DMS53 treated with DMSO at 0.1 percent for 48 hours (cell line): ENCODE measurements around the gene TBRG4.
A peak's percentile ranks its signal among the peaks of the same experiment; 100 is the strongest.

Experiments
- DNase-seq: peaks from one replicate; lab custom pipeline; 2025; ENCODE audit not compliant: unreplicated experiment; lab: John Stamatoyannopoulos, UW

Gene TBRG4

DNA sequence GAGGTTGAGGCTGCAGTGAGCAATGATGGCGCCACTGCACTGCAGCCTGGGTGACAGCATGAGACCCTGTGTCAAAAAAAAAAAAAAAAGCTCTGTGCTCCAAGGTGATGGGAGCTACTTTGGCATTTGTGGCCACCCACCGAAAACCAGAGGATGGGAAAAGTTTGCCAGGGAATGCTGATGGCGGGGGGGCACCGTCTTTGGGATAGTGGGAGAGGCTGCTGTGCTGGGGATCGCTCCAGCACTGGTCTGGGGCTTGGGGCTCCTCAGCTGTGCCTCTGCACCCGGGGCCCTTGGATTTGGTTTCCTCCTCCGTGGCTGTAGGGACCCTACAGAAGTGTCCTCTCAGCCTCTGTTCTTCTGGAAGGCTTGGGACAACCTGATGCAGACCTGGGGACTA is 34.4 kb upstream of the TBRG4 start:
- no peak for DNase-seq

DNA sequence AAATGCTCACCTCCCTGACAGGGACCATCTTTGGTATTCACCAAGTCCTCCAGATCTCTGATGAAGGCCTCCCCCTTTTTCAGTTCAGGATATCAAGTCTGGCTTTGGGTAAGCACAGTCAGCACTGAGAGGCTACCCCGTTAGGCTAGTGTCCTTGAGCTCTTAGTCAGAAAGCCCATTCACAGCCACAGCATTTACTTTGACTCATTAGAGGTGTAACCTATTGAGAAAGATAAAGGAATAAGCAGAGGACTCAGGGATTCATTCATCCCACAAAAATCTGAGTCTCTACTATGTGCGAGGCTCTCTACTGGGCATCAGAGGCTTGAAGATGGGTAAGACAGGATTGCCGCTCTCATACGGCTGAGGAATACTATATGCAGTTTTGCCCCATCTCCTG is 32.1 kb upstream of the TBRG4 start:
- DNase-seq = no peak

DNA sequence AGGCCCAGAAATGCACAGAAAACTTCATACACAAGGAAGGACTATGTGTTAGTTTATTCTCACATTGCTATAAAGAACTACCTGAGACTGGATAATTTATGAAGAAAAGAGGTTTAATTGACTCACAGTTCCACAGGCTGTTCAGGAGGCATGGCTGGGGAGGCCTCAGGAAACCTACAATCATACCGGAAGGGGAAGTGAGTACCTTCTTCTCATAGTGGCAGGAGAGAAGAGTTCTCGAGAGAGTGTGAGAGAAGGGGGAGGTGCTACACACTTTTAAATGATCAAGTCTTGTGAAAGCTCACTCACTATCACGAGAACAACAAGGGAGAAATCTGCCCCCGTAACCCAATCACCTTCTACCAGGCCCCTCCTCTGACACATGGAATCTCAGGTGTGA is 29.3 kb upstream of the TBRG4 start:
- DNase-seq = no peak

DNA sequence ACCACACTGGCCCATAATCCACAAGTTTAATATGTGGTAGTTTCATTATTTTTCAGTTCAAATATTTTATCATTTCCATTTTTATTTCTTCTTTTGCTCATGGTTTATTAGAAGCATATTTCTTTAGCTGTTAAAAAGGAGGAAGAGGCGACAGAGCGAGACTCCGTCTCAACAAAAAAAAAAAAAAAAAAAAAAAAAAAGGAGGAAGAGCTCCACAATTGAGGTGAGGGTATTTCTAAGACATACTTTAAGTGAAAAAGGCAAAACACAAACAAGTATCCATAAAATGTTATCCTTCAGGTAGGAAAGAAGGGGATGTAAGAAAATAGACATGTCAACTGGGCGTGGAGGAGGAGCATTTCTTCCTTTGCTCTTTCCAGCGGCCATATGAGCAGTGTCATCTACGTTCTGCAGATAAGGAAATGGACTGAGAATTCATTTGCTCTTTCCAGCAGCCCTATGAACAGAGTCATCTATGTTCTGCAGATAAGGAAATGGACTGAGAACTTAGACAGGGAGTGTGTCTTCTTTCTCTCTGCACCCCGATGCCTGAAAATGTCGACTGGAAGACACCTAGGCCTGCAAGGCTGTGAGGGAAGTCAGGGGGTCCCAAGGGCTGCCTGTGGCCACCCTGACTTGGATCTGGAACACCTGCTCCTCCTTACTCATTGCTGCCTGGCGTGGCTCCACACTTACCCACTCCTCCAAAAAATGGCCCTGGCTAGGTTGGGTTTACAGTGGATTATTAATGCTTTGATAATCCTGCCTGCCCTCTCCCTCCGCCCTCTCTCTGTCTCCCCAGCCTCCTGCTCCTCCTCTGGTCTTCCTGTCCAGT is 27.2 kb upstream of the TBRG4 start:
- no peak for DNase-seq

DNA sequence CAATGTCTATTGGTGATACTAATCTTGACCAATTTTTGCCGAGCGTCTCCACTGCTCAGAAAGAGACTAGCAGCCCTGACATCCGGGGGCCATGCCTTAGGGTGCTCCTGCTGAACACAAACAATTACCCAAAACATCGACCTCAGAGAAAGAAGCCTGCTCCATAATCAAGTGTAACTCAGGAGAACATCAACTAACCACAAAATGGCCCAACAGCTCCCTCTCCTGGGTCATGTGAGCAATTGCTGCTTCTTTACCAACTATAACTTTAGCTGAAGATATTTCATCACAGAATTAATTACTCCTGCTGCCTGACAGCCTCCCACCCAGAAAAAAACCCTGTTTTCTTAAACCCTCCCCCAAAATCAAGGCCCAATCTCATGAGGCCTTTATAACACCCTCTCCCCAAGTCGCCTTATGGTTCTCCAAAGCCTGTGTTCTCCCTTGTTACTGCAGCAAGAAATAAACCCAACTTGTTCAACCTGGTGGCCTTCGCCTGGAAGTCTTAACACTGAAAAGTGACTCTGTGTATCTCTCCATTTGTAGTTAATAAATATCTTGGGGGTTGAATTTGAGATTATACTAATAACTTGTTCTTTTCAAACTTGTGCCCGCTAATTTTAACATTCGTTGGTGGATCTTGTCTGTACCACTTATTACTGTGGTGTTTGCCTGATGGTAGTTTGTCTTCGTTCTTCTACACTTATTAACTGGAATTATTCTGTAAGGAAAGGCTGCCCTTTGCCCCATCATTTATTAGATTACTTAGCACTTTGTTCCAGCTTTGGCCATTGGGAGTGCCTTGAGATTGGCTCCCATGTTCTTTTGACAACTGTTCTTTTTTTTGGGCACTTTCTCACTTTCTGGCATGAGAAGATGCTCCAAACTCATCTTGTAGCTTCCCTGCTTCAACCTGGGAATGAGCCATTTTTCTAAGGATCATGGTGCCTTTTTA is 24.9 kb upstream of the TBRG4 start:
- peak; percentile 61 for DNase-seq

DNA sequence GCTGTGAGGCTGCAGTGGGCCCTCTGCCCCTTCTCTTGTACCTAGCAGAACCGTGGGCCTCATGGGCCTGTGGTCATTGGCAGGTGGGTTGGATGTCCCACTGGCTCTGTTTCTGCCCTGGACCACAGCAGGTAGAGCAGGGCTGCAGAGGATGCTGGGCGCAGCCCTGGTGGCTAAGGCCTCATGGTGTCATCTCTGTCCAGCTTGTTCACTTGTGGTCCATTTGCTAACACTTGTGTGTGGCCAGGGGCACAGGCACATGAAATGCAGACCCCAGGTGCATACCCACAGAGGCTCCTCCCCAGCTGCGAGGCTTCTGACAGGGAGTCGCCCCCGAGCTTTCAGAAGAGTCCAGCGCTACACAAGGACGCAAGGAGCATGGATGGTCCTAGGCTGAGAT is 22.4 kb upstream of the TBRG4 start:
- DNase-seq = no peak

DNA sequence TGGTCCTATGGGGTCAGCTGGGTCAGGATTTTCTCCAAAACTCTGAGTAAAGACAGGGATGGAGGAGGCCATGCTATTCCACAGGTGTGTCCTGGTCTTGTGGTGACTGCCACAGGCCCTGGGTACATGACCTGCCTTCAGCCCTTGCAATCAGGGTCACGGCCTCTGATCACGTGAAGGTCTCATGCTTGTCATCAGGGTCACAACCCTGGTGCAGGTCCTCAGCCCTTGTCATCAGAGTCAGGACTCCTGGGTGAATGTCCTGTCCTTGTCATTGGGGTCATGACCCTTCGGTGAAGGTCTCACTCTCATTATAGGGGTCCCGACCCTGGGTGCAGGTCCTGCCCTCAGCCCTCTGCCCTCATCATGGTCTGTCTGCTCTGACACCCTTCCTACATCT is 21.9 kb upstream of the TBRG4 start:
- no peak for DNase-seq

DNA sequence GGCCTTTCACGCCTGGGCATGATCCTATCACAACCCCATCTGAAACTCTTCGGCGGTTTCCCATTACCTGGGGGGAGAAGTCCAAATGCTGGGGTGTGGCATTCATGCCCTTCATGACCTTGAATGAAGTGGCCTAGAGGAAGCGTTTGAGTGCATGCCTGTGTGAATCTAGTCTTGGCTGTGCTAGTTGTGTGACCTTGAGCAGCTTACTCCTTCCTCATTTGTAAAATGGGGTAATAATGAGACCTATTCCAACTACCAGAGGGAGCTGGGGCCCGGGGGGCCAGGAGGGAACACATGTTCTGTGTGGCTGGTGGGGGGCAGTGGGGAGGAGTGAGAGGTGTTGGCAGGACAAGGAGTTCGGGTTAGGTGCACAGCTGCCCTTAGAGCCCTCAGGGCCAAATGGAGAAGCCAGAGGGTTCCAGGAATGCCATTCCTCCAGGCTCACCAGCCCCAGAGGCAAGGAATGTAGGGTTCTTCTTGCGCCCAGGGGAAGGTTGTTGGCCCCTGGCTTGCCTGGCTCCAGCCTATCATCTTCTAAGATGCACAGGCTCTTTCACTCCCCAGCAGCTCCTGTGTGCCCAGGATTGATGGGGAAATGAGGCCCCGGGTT is 21.3 kb upstream of the TBRG4 start:
- no peak for DNase-seq

DNA sequence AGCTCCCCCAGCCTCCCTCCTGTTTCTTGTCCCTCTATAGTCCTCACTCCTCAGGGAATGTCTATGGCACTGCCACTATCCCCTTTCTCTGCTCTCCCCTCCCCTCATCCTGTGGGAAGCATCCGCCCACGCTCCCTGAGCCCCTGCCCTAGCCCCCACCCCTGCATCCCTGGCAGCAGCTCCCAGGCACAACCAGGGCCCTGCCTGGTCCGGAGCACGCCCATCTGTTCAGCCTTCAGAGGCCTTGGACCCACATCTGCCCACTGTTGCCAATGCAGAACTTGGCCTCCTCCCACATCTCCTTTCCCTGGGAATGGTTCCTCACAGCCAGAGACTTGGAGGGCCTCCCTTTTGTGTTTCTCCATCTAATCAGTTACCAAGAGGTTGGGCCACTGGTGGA is 20.4 kb upstream of the TBRG4 start:
- DNase-seq = no peak

DNA sequence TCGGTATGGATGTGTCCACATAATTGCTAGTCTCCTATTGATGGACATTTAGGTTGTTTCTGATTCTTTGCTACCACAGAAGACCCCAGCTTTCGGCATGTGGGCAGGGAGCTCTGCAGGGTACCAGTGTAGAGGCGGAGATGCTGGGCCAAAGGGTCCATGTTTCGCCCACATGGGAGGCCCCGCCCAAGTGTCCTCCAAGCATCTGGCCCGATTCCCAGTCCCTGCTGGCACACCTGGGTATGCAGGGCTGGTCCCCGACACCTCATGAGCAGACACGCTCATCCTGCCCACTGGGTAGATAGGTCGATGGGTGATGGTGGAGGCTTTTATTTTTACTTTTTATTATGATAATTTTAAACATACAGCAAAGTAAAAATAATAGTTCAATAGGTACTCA is 19.4 kb upstream of the TBRG4 start:
- no peak for DNase-seq

DNA sequence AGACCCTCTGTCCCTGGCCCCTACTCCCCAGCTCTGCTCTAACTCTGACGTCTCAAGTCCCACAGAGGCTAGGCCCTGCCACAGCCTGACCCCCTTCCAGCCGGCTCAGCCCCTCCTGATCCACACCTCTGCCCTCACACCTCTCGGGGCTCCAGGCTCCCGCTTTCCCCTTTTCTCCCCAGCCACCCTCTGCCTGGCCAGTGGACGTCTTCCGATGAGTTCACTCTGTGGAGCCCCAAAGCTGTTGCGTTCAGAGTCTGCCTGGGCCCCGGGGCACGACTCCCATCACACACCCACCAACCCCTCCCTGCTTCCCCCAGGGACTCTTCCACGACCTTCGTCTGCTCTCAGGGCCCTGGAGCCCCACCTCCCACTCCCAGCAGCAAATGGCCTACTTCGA is 18.4 kb upstream of the TBRG4 start:
- DNase-seq = no peak

DNA sequence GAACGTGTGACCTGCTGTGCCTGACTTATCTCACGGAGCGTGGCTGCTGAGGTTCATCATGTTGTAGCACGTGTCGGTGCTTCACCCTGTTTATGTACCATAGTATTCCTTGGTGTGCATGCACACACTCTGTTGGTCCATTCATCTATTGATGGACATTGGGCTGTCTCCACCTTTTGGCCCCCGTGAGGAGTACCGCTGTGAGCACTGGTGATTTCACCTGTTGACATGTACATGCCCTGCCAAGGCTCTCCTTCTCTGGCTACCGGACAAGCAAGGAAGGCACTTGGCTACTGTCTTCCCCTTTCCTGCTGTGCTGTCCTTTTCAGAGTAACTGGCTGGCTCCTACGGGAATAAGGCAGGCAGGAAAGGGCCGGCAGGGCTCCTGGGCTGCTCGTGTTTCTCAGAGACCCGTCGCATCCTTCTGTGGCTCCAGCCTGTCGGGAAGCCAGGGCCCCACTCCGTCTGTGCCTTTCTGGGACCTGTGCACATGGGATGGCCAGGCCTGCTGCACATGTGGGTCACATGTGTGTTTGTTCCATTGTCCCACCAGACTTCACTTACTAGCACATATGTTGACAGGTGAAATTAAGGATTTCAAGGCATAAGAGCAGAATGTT is 17.8 kb upstream of the TBRG4 start:
- no peak for DNase-seq

DNA sequence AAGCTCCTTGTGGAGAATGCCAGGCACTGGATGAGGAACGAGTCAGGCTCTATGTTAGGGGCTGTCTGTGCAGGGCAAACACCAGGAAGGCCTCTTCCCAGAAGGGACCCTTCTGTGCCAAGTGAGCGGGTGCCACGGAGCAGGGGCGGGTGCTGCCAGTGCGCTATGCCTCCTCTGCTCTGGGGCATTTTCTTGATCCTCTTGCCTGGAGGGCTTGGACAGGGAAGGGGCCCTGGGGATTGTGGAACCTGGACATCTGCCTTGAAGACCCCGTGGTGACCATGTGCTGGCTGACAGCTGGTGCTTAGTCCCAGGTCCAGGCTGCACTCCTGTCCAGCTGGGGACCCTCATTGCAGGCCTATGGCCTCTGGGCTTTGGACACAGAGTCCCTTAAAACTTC is 15.4 kb upstream of the TBRG4 start:
- DNase-seq = no peak

DNA sequence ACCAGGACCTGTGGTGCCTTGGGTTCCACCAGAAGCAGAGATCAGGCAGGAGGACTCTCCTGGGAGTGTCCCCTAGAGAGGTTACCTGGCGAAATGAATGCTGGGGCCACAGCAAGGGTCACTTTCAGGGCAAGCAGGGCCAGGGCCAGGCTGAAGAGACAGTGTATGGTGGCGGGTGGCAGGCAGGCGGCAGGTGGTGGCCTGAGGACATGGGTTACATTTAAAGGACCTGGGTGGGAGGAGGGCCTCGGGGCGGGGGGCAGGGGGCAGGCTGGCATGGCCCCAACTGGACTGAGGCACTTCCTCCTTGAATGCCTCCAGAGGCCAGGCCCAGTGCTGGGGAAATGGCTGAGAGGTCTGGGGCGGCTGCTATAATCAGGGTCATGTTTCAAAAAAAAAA is 14.7 kb upstream of the TBRG4 start:
- DNase-seq = no peak

DNA sequence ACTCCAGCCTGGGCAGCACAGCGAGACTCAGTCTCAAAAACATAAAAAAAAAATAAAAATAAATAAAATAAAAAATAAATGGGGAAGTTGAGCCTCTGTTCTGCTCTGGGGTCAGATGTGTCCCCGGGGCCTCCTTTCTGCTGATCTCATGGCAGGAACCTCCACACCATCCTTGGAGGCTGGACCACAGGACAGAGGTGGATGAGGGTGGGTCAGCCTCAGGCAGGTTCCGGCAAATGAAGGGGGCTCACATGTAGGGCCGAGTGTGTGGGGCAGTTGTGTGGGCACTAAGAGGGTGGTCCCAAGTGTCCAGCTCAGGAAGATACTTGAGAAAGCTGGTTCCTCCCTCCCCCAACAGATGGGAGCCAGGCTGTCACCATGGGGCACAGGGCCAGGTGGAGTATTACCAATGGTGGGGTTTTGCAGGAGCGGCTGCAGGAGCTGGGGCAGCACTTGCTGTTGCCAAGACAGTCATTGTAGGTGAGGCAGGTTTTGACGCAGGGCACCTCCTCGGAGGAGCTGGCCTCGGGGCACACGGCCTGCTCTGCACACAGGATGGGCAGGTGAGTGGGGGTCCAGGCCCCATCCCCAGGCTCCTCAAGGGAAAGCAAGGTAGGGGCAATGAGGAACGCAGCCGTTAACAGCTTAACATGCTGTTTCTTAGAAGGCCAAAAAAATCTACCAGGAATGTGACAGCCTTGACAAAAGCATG is 13.9 kb upstream of the TBRG4 start:
- no peak for DNase-seq

DNA sequence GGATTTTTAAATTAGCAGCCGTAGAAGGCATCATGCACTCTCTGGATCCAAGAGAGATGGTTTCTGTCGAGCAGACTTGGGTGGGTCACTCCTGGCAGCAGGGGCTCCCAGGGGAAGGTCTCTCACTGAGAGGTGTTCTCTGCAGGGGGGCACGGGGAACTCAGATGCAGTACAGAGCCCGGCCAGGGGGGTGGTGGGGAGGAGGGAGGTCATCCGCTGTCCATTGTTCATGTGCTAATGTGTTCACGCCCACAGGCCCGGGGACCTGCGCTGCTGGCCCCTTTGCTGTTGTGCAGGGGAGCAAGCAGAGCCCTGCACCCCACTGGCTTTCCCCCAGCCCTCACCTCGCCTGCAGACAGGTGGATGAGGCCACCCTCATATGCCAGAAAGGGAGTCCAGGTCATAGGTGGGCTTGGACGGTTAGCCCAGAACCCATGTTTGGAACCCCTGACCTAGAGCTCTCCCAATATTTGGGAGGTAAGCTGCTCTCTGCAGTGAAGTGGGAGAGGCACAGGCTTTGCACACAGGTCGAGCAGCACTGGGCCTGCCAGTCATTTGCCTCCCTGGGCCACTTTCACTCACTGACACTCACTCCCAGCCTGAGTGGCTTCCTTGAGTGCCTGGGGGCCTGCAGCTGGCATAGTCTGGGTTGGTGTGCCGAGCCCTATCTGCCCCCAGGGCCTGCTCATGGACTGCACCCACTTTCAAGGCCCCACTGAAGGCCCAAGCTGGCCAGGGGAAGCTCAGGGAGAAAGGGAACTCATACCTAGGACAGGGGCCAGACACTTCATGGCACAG is 12.6 kb upstream of the TBRG4 start:
- no peak for DNase-seq

DNA sequence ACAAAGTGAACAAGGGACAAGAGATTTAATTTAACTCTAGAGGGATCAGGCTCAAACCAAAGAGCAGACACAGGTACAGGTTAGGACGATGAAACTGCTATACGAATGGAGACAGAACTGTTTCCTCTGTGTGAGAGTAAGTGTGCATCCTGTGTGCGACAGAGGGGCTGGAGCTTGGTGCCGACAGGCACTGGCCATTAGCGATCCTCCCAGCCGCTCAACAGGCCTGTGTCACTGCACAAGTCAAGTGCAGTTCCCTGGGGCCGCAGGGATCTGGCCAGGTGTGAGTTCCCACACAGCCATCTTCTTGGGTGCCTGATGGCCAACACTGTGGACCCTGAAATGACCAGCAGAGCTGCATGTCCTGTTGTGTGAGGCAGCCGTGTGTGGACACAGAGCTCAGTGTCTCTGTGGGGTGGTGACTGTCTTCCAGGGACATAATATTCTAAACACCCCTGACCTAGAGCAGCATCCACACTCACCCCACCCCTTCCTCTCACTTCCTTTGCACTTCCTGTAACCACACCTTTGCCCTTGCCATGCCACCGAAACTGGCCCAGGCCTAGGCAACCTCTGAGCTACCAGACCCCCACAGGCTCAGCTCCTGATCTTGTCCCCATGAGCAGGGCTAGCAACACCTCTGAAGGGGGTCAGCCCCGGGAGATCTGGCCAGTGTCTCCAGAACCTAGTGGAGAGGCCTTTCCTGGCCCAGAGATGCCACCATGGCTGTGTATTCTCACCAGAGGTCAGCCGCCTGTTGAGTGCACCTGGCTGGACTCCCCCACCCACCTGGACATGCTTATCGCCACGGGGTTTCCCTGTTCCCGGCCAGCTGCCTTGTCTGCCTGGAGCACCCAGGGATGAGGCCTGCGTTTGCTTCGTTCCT is 11.7 kb upstream of the TBRG4 start:
- no peak for DNase-seq

DNA sequence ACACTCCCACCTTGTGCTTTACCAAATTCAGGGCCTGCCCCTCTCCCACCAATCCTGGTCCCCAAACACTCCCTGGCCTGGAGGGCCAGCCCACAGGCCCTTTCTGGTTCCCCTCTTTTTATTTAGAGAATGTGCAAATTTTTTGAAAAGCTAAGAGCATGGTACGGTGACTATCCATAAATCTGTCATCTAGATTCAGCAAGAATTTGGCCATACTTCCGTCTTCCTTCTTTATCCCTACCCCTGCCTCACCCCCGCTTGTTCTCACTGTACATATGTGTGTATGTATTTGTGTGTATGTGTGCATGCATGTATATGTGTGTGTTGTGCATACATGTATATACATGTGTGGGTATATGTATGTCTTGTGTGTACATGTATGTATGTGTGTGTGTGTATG is 8.1 kb upstream of the TBRG4 start:
- DNase-seq = no peak

DNA sequence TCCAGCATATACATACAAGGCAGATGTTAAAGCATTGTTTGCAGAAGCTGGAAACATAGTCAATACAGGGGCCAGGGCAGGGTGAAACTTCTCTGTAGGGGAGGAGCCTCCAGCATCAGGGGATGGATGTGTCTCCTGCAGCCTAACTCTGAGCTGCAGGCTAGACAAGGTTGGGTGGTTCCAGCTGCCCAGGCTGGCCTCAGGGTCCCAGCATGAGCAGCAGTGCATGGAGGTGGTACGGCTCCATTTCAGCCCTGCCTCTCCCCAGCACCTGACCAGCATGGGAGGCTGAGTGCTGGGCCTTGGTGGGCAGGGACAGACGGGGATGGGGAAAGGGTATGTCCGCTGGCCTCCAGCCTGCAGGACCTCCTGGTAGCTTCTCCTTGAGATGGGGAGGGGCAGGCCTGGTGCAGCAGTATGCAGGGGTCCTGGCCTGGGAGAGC is 7.4 kb upstream of the TBRG4 start:
- DNase-seq = no peak
